Activated T-helper 1 cell treated with anti-CD3 and anti-CD28 coated beads, Interleukin-12 subunit alpha, Interleukin-12 subunit beta, Interleukin-2, Interleukin-4 antibody, amounts not matched to agents 30 ng/mL and 10 ng/mL and 1 ng/mL, durations not matched to agents 14 hours and 24 hours and 36 hours (primary cell): Measurements from ENCODE around the gene SH3D21. TPM values are rescaled to one million over a fixed set of nuclear protein-coding genes. Genes with fewer than 3 reads are reported as not detected.

ENCODE experiments used
- DNase-seq: peaks from one replicate; pipeline ENCODE4 v3.0.0; 2021; ENCODE audit warnings: low spot score
- H3K27ac Mint-ChIP-seq: one replicate; pipeline ENCODE4 v1.8.0; 2021; ENCODE audit warnings: mild to moderate bottlenecking, mixed read lengths
- H3K27me3 Mint-ChIP-seq: one replicate; pipeline ENCODE4 v1.8.0; 2022; ENCODE audit warnings: mild to moderate bottlenecking, moderate library complexity, mixed read lengths; ENCODE audit not compliant: insufficient read depth
- H3K36me3 Mint-ChIP-seq: one replicate; pipeline ENCODE4 v1.8.0; 2021; ENCODE audit warnings: low read depth, mixed read lengths
- H3K4me1 Mint-ChIP-seq: one replicate; pipeline ENCODE4 v1.8.0; 2021; ENCODE audit warnings: low read depth, mixed read lengths
- H3K4me3 Mint-ChIP-seq: one replicate; pipeline ENCODE4 v1.8.0; 2021; ENCODE audit warnings: mild to moderate bottlenecking, moderate library complexity, mixed read lengths
- H3K9me3 Mint-ChIP-seq: one replicate; pipeline ENCODE4 v1.8.0; 2021; ENCODE audit warnings: mixed read lengths
- intact Hi-C: fragments of 100-400 bp; cut with micrococcal nuclease; formaldehyde crosslinking; loops from one replicate; pipeline ENCODE4 v1.15.1; 2024
- total RNA-seq: library from RNA; stranded (reverse); gene quantifications from 2 replicates; pipeline ENCODE4 v1.2.3, GENCODE V29; 2022

The SH3D21 gene
- total RNA-seq, 1 donor from 2014 or later = 8.3 TPM

- DNase-seq = no peak
- H3K4me1 Mint-ChIP-seq = peaks cover 52% of the 10 kb centered on the region
- peaks cover 48% of the 10 kb centered on the region for H3K36me3 Mint-ChIP-seq
- H3K27me3 Mint-ChIP-seq = no peaks in the 10 kb centered on the region
- intact Hi-C loops = loop anchor here (5.0 kb wide), 1 partner anchor 197 kb away; the partner anchor contains the start of gene ADPRS
- no peak overlapping the region for H3K4me3 Mint-ChIP-seq
- H3K27ac Mint-ChIP-seq = peak overlapping the region; percentile 61
- no peaks in the 10 kb centered on the region for H3K9me3 Mint-ChIP-seq
Observed at GRCh38 chr1:36284517-36284916, 21.7 kb upstream of the SH3D21 start.

GRCh38 chr1:36285443-36286101 lies 20.6 kb upstream of the SH3D21 start:
- Mint-ChIP-seq H3K27me3 (no peaks in the 10 kb centered on the region), H3K4me1 (peaks cover 42% of the 10 kb centered on the region), H3K36me3 (peaks cover 54% of the 10 kb centered on the region), H3K27ac (peak overlapping the region; percentile 63), H3K4me3 (no peak overlapping the region), H3K9me3 (no peaks in the 10 kb centered on the region)
- intact Hi-C loops = loop anchor here (1.0 kb wide), 5 partner anchors 61 to 186 kb away; partner anchors contain the start of genes THRAP3 and TRAPPC3
- DNase-seq = peak; percentile 53

- Mint-ChIP-seq H3K4me3 (no peak overlapping the region), H3K9me3 (no peaks in the 10 kb centered on the region), H3K36me3 (peaks cover 63% of the 10 kb centered on the region), H3K4me1 (peaks cover 37% of the 10 kb centered on the region), H3K27ac (no peak overlapping the region), H3K27me3 (no peaks in the 10 kb centered on the region)
- no peak for DNase-seq
- intact Hi-C loops = no loop called here
Observed at GRCh38 chr1:36286802-36287201, 19.4 kb upstream of the SH3D21 start.

- H3K27ac Mint-ChIP-seq = peak overlapping the region; percentile 29
- H3K4me1 Mint-ChIP-seq = peaks cover 33% of the 10 kb centered on the region
- H3K9me3 Mint-ChIP-seq = no peaks in the 10 kb centered on the region
- intact Hi-C loops = no loop called here
- no peaks in the 10 kb centered on the region for H3K27me3 Mint-ChIP-seq
- peaks cover 64% of the 10 kb centered on the region for H3K36me3 Mint-ChIP-seq
- no peak for DNase-seq
- no peak overlapping the region for H3K4me3 Mint-ChIP-seq
Observed at GRCh38 chr1:36287595-36287994, 18.6 kb upstream of the SH3D21 start.

- H3K9me3 Mint-ChIP-seq = no peaks in the 10 kb centered on the region
- no peak overlapping the region for H3K4me3 Mint-ChIP-seq
- no peak for DNase-seq
- peaks cover 15% of the 10 kb centered on the region for H3K4me1 Mint-ChIP-seq
- no peaks in the 10 kb centered on the region for H3K27me3 Mint-ChIP-seq
- H3K27ac Mint-ChIP-seq = peak overlapping the region; percentile 19
- intact Hi-C loops = no loop called here
- peaks cover 47% of the 10 kb centered on the region for H3K36me3 Mint-ChIP-seq
Observed at GRCh38 chr1:36295390-36295789, 10.8 kb upstream of the SH3D21 start.

GRCh38 chr1:36297062-36297461 lies 9.1 kb upstream of the SH3D21 start:
- Mint-ChIP-seq H3K4me1 (peaks cover 18% of the 10 kb centered on the region), H3K9me3 (no peaks in the 10 kb centered on the region), H3K27me3 (no peaks in the 10 kb centered on the region), H3K36me3 (peaks cover 48% of the 10 kb centered on the region), H3K27ac (peak overlapping the region; percentile 6), H3K4me3 (no peak overlapping the region)
- intact Hi-C loops = no loop called here
- DNase-seq = no peak

- no peak for DNase-seq
- H3K4me3 Mint-ChIP-seq = no peak overlapping the region
- intact Hi-C loops = no loop called here
- H3K27ac Mint-ChIP-seq = no peak overlapping the region
- H3K27me3 Mint-ChIP-seq = no peaks in the 10 kb centered on the region
- H3K36me3 Mint-ChIP-seq = peaks cover 53% of the 10 kb centered on the region
- peaks cover 26% of the 10 kb centered on the region for H3K4me1 Mint-ChIP-seq
- no peaks in the 10 kb centered on the region for H3K9me3 Mint-ChIP-seq
Observed at GRCh38 chr1:36298640-36299039, 7.5 kb upstream of the SH3D21 start.

GRCh38 chr1:36300526-36300925 lies 5.6 kb upstream of the SH3D21 start:
- H3K36me3 Mint-ChIP-seq = peaks cover 52% of the 10 kb centered on the region
- H3K4me3 Mint-ChIP-seq = no peak overlapping the region
- H3K27ac Mint-ChIP-seq = peak overlapping the region; percentile 85
- no peak for DNase-seq
- H3K27me3 Mint-ChIP-seq = no peaks in the 10 kb centered on the region
- H3K4me1 Mint-ChIP-seq = peaks cover 36% of the 10 kb centered on the region
- intact Hi-C loops = no loop called here
- H3K9me3 Mint-ChIP-seq = no peaks in the 10 kb centered on the region

- Mint-ChIP-seq H3K4me1 (peaks cover 39% of the 10 kb centered on the region), H3K27ac (peak overlapping the region; percentile 55), H3K27me3 (no peaks in the 10 kb centered on the region), H3K36me3 (peaks cover 46% of the 10 kb centered on the region), H3K9me3 (no peaks in the 10 kb centered on the region), H3K4me3 (no peak overlapping the region)
- no peak for DNase-seq
- intact Hi-C loops = no loop called here
Observed at GRCh38 chr1:36301220-36301619, 4.9 kb upstream of the SH3D21 start.

GRCh38 chr1:36303244-36303643 lies 2.9 kb upstream of the SH3D21 start:
- Mint-ChIP-seq H3K36me3 (peaks cover 38% of the 10 kb centered on the region), H3K27me3 (no peaks in the 10 kb centered on the region), H3K4me1 (peaks cover 52% of the 10 kb centered on the region), H3K4me3 (no peak overlapping the region), H3K9me3 (no peaks in the 10 kb centered on the region), H3K27ac (no peak overlapping the region)
- DNase-seq = no peak
- intact Hi-C loops = no loop called here

- H3K4me1 Mint-ChIP-seq = peaks cover 52% of the 10 kb centered on the region
Observed at GRCh38 chr1:36303650-36304360, 2.4 kb upstream of the SH3D21 start.

GRCh38 chr1:36304521-36304920 lies 1.6 kb upstream of the SH3D21 start:
- no peak overlapping the region for H3K4me3 Mint-ChIP-seq
- peak overlapping the region; percentile 37 for H3K27ac Mint-ChIP-seq
- H3K36me3 Mint-ChIP-seq = peaks cover 39% of the 10 kb centered on the region
- H3K4me1 Mint-ChIP-seq = peaks cover 51% of the 10 kb centered on the region
- no peaks in the 10 kb centered on the region for H3K9me3 Mint-ChIP-seq
- DNase-seq = no peak
- intact Hi-C loops = no loop called here
- H3K27me3 Mint-ChIP-seq = no peaks in the 10 kb centered on the region

More at GRCh38 chr1:36303650-36304360, 2.4 kb upstream of the SH3D21 start:
- no peak for DNase-seq
- H3K9me3 Mint-ChIP-seq = no peaks in the 10 kb centered on the region
- H3K27ac Mint-ChIP-seq = peak overlapping the region; percentile 56
- H3K4me3 Mint-ChIP-seq = no peak overlapping the region
- intact Hi-C loops = no loop called here
- H3K27me3 Mint-ChIP-seq = no peaks in the 10 kb centered on the region
- peaks cover 38% of the 10 kb centered on the region for H3K36me3 Mint-ChIP-seq
